ENCODE measurements around the gene TNFSF11.

GRCh38 chr13:42602906-42603305, 29.0 kb downstream of the TNFSF11 start:
- TF ChIP-seq CTCF (IDR thresholded peaks at IDR 0.05; ENCODE audit: low read depth, low read length) (no peak), EZH2phosphoT487 (IDR thresholded peaks at IDR 0.05; ENCODE audit: low read depth) (no peak)
